Hippocampal formation (tissue), 2 donors: ENCODE measurements around the gene PLOD2.
A peak's percentile ranks its signal among the peaks of the same experiment; 100 is the strongest.

Experiments used
- DNase-seq, 2 donors: peaks; one replicate each; lab custom pipeline; 2025; lab: John Stamatoyannopoulos, UW

Gene PLOD2

DNA sequence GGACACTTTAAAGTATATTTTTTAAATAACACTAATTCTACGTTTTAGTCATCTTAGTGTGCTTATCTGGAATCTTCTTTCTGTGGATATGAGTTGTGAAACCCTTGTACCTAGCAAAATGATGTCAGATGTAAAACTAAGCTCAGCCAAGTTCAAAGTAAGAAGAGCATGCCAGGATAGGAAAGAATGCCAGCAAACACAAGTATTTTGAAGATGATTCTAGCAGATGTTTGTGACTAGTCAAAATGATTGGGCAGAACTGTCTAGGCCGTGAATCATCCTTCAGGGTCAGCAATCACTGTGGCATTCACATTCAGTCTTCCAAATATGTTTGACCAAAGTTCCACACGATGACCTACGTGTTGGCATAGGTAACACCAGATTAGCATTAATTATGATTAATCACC, 5.4 kb upstream of the PLOD2 start:
- DNase-seq, result no peak

DNA sequence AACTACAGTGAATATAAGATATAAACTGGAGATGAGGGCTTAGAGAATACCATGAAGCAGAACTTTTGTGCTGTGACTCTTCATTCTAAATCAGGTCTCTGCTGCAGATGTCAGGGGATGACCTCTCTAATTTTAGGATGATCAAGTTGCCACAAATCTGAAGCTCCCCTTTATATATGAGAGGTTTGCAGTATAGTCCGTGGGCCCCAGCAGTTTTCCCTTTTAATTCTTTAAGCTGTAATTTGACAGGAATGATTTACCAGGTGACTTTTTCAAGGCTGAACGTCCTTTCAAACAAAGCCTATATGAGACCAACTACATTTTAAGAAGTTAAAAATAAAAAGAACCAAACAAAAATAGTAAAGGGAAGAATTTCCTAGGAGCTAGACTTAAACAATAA, 4.9 kb upstream of the PLOD2 start:
- DNase-seq, result no peak

DNA sequence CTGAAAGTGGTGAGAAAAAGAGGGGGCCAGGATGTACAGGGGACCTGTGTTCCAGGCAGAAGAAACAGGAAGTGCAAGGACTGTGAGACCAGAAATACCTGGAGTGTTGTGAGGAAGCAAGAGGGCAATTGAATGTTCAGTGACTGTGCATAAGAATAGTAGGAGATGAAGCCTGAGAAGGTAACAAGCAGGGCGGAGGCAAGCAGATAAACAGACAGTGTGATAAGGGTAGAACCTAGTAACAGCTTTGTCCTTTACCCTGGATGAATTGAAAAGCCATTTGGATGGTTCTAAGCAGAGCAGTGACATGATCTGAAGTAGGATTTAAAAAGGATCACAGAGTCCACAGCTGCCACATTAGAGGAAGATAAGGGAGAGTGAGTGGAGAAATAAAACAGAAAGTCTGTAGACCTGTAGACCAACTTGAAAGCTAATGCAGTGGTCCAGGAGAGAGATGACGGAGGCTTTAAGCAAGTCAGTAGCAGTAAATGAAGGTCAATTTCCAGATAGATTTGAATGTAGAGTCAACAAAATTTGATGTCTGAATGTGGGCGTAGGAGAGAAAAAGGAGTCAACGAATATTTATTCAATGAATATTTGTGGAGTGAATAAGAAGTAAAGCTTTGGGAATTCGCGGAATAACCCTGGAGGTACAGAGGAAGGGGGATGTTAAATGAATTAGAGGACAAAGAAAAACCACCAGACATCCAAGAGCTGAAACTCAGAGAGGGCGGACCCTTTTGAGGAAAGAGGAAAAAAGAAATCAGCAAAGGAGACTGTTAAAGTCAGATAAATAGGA, 4.2 kb upstream of the PLOD2 start:
- DNase-seq, result no peak

DNA sequence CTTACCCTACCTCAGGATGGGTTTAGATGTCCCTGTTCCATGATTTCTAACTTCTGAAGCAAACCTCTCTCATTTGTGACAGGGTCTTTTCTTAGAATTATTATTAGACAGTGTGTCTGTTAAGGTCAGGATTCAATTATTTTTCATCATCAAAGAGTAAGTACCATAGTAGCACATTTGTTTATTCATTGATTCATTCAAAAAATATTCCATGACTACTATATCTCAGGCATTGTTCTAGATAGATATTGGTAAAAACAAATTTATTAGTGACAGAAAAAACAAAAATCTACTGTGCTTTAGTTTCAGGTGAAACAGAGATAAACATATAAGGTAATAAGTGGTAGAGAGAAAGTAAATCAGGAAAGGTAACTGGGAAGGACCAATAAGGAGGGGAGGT, 3.5 kb upstream of the PLOD2 start:
- DNase-seq, result no peak

DNA sequence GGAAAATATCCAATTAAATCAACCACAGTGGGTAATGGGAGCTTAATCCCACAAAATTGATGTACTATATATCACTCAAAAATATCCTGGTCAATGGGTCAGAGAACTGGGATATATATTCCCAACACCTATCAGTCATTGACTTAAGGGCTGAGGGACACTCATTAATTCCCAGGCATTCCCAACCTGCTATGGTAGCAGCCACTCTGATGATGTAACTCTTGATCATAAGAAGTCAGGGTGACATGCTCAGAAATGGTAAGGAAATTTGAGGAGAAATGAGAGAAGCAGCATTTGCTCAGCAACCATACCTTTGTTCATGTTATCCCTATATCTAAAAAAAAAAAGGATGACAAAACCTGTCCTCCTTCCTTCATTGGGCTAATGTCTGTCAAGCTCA, 3.1 kb upstream of the PLOD2 start:
- no peak for DNase-seq

DNA sequence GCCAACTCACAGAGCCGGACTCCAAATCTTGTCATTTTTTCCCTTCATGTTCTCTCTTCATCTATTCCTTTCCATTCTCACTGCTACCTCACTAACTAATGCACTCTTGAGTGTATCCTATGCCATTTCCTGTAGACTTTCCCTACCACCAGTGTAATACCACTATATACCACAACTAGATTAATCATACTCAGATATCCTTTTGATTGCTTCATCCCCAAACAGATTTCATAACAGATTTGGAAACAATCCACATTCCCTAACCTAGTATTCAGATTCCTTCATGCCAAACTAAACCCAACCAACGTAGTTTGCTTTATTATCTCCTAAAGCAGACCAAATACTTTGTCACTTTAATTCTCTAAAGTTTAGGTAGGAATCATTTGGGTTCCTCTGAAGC, 2.6 kb upstream of the PLOD2 start:
- DNase-seq, result no peak

DNA sequence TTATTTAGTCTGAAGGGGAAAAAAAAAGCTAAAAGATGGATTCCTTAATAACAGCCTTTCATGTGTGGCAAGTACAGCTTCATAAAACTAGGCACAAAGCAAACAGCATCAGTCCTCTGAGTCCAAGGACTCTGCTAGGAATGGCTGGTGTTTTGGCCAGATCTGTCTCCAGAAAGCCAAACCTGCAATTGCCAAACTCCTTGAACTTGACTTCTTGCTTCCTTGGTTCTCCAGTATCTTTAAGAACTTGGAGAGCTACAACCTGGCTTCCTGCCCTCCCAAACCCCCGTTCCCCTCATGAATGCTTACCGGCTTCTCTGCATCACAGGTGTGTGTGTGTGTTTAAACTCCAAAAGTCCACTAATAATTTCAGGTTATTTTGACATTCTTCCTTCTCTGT, 1.6 kb upstream of the PLOD2 start:
- no peak for DNase-seq

DNA sequence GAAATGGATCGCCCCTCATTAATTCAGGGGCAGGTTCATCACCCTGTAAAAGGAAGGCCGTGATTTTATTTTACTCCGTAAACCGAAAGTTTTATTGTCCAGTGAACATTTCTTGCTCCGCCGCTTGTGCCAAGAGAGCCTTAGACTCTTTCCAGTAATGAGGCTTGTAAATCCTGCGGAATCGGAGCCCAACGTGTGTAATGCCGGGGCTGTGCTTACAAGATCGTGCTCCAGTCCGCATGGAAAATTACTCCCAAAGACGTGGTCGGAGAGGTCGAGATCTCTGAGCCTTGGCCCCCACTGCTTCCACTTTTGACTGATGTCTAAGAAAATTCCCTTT, 649 bp upstream of the PLOD2 start:
- no peak for DNase-seq

DNA sequence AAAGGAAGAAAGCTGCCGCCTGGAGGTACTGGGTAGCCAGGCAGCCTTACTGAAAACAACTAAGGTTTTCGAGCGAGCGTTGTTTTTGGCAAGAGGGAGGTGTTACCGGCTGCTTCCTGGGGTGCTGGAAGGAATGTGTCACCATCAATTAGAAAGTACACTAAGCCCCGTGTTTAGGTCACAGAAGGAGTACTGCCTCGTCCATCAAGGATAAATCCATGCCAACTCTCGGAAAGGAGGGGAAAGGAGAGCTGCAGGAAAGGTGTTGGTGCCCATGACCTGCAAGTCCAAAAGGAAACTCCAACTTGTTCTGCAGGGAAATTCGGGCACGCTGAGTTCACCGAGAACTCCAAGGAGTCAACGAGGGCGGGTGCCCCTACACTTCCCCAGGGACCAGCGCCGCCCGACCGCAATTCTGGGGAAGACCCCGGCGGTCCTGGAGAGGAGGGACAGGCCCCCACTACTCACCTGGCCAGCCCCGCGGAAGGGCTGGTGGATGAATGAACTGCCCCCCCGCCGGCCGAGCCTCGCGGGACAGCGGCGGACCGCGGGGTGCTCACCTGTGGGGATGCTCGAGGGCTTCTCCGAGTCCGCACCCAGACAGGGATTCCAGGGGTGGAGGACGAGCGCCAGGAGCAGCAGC, 542 bp downstream of the PLOD2 start:
- DNase-seq, result peak; percentile 40 to 73

DNA sequence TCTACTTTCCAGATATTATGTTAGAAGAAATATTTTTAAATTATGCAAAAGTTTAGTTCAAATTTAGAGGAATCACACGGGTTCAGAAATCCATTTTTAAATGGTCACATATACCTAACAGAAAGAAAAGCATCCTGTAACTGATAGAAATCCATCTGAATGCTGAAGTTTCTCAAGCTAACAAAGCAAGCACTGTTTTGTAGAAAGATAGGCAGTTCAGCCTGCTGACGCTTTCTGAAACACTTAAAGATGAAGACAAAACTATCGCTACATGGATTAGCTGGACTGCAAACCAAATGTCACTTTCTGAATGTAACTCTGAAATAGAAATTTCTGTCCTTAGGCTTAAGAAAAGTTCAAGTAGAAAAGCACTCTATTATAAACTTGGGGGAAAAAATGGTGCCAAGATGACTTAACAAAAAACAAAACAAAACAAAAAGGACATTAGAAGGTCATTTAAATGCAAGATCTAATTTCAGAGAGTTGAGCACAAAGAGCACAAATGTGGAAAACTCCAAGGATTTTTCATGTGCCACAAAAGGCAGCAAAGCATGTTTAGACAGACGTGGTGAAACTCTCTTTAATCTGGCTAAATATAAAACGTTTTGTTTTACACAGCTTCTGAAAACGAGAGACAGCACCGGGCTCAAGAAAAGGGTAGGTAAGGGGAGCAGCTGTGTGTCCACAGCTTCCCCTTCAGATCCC, 1.2 kb downstream of the PLOD2 start:
- DNase-seq, result no peak

DNA sequence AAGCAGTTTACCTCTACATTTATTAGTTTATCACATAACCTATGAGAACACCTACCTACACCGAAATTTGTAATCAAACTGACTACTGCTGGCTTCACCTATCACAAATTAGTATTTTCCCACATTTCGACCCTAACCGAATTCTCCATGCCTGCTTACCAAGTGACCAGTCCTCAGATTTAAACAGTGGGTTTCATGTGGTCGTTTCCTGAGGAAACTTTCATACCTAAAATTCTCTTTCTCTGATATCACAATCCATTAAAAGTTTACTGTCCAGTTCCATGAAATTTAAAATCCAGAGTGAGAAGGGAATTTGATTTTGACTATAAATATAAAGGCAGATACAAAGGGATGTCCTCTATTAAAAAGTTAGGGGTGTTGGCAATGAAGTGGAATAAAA, 1.9 kb downstream of the PLOD2 start:
- DNase-seq, result no peak

DNA sequence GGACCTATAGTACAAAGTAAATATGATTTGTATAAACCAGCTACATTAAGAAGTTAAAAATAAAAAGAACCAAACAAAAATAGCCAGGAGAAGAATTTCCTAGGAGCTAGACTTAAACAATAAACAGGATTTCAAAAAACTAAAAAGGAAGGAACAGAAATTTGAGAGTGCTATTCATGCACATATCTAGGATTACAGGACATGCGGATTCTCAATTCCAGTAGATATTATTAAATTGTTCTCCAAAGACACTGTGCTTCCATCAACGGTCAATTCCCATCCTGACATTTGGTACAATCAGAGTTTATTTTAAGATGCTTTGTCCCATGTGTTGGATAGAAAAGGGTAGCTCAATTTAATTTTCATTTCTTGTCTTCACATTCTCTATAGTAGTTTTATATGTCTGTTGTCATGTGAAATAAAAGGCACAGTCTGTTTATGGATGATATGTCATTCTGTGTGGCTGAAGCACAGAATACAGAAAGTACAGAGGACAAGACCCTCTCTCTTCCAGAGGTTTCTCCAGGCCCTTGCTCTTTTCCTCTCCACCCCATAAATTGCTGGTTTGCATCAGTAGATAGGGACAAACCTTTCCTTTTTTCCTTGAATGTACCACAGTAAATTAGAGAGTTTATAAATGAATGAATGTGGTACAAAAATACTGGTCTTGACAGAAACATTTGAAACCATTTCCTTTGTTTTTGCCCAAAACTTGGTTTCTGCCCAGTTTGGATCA, 3.5 kb downstream of the PLOD2 start:
- no peak for DNase-seq

DNA sequence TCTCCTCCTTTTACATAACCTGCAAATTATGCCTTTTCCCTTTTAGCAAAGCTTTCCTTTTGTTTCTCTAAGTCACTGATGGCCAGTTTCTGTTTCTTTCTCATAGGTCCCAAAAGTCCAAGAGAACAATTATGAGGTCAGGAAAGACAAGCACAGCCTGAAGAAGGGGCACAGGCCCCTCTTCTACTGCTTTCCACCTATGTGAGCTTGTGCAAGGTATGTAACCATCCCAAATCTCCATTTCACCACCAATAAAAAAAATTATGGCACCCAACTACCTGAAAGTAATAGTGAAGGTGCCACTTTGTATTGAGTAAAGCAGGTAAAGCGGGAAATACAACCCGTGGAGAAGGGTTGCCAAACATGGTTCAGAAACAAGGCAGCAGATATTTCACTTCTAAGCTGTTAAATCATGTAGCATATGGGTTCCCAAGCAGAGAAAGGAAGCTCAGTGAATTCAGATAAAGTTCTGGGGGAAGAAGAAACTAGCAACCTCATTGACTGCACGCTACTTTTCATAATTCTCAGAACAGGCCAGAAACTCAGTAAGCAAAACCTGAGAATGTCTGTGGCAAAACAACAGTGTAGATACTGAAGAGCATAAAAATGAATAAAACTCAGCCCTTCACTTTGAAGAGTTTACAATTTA, 4.2 kb downstream of the PLOD2 start:
- no peak for DNase-seq

DNA sequence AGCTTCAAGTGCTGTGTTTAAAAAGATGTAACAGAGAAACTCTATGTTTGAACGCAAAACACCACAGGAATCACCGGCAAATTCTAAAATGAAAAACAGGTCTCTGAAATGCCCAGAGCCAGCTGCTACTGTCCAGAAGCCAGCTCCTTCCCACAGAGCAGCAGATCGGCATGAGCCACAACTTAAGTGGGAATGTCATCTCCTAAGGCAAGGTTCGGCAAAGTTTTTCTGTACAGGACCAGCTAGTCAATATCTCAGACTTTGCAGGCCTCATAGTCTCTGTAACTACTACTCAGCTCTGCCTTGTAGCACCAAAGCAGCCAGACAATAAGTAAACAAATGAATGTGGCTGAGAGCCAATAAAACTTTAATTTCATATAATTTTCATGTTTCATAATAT, 4.9 kb downstream of the PLOD2 start:
- DNase-seq, result no peak

DNA sequence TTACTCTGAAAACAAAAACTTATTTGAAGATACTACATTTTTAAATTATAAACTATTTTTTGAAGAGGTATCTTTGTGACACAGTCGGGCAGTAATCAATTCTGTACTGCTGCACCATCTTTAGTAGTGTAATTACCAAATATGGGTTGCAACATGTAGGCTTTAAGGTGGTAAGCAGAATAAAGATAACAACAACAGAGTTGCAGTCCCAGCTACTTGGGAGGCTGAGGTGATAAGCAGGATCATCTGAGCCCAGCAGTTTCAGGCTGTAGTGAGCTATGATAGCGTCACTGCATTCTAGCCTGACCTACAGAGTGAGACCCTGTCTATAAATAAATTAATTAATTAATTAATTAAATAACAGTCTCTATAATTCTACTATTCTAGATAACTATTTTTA, 6.0 kb downstream of the PLOD2 start:
- DNase-seq, result no peak

DNA sequence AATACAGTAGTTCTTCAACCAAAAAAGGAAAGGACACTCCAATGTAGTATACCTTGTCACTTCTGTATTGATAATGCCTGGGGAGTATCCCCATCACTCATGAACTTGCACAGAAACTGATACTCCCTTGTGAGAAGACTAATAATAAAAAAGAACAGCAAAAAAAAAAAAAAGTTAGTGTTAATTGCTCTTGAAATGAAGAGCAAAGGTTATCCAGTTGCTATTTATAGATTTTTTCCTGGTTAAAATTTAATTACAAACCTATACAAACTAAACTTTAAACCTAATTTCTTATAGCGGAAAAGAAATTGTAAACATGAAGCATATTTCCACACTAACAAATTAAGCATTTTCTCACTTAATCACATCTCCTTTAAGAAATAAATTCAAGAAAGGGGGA, 6.7 kb downstream of the PLOD2 start:
- DNase-seq, result no peak

DNA sequence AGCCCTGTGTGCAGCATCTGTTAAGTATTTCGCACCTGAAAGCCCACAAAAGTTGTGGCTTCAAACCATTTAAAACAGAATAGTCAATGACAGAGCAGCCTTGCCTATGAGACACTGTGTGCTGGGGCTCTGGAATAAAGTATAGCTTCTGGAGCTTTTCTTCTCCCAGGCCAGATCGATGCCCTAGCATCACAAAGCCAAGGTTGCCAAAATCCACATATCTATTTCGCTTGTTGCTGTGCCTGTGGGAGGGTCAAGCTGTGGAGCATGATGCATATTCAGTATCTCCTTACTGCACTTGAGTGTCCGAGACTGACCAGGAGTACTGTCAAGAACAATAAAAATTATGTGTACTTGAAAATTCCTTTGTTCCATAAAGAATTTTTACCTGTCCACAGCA, 7.6 kb downstream of the PLOD2 start:
- no peak for DNase-seq

DNA sequence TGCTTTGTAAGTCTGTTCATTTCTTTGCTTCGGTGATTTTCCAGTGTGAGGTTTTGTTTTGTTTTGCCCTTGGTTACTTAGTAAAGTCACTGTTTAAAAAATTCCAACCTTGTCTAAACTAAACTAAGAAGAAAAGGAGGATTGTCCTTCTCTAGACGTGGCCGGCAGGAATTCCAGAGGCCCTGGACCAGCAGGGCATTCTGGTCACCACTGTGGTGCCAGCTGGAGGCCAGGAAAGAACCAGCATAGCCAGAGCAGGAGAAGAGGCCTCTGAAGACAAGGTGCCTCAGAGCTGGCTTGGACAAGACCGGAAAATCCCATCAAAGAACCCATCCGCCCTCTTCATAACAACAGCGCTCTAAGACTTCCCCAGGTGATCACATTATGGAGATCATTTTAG, 8.2 kb downstream of the PLOD2 start:
- DNase-seq, result no peak

DNA sequence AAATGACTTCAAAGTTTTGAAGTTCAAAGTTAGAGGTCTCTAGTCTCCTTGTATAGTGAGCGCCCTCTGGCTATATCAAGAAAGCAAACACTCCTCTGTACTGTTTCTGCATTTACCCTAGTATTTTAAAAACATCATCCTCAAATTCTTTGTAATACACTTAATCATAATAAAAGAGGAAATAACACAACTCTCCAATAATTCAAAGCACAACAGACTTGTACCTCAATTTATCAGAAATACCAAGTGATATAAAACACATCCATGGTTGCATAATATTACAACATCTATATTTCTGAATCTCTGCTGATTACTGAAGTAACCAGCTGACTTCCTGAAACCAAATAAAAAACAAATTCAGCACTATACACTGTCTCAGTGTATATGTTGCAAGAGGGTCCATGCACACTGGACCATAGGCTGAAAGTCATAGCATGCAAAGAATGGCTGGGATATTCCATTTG, 12.5 kb downstream of the PLOD2 start:
- no peak for DNase-seq

DNA sequence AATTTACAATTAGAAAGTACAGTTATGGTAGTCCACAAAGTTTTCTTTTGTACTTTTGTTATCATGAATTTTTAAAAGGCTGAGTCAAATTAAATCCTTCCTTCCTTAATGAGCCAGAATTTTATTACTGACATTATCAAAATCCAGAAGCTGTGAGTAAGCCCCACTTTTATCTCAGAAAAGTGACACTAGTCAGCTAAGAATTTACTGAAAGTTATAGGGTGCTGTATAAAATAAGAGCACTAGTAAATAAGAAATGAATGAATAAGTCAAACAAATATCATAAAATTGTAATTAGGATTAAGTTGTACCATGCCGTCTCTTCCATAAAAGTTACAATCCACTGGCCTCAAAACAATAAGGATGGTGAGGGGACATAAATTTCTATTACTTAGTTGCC, 15.3 kb downstream of the PLOD2 start:
- DNase-seq, result no peak

DNA sequence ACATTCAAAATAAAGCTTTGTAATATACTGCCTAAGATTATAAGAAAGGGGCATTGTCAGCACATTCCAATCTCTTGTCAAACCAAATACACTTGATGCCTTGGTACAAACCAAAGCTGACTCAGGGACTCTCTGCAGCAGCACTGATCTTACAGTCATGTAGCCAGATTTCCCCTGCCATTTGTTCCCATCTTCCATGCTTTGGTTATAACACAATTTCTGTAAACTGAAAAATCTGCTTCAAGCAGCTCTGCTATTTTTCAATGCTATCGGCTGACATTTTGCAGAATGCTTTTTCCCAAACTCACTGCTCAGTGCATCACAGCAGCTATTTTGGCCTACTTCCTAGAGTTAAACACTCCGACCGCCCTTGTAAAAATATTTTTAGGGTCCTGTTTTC, 18.2 kb downstream of the PLOD2 start:
- peak in 1 of 2 donors; percentile 33 for DNase-seq

DNA sequence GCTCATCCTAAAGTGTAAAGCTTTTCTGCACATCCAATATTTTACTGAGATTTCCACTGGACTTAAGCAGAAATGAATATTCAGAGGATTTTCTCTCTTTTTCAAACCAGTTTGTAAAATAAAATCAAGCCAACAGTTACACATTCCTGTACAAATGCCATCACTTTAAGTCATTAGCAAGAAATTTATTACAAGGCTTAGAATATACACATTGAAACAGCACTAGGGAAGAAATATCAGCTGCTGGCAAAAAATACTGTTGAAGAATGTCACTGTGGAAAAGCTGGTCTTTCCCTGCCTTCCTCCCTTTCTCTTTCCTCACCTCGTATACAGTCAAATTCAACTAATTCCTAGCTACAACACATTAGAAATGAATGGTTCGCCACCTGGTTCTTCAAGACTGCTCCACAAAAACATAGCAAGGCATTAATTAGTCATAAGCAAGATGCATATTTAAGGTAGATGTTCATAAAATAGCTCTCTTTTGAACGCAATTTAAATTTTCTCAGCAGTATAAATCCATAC, 21.3 kb downstream of the PLOD2 start:
- no peak for DNase-seq
